Right lobe of liver (tissue), 4 donors: ENCODE measurements around the gene CLNK.

ENCODE experiments used
- POLR2A ChIP-seq: fragments of 450-650 bp; IDR thresholded peaks from one replicate; pipeline ENCODE4 v1.6.1; 2017; ENCODE audit warnings: antibody characterized with exemption, mild to moderate bottlenecking
- TF ChIP-seq, protein P1 (sequence below), 4 donors: fragments of 200-600 bp in 3 of 4; fragments of 450-650 bp in 1 of 4; IDR thresholded peaks; one replicate each; pipeline versions ENCODE4 v1.5.1 to v1.8.0; 2016 to 2022; ENCODE audit warnings: antibody characterized with exemption in 4 of 4, mild to moderate bottlenecking in 2 of 4
- donor health status: DM: no; HTN: no; CAD: no.
- donor health status: DM: no; HTN: no; CAD: no.
- donor health status: DM: no; HTN: yes; CAD: no.

DNA sequence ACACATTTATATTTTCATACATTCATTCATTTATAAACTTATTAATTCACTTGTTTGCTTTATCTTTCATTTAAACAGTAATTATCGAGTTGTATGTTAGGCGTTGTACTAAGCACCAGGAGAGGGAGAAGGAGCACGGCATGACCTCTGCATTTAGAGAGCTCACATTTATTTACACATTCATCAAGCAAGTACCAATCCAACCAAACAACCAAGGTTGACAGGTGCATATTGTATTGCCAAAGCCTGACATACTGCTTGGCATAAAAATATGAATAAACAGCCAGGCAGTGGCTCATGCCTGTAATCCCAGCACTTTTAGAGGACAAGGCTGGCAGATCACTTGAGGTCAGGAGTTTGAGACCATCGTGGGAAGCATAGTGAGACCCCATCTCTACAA is 37.0 kb upstream of the CLNK start:
- TF ChIP-seq, protein P1, sequence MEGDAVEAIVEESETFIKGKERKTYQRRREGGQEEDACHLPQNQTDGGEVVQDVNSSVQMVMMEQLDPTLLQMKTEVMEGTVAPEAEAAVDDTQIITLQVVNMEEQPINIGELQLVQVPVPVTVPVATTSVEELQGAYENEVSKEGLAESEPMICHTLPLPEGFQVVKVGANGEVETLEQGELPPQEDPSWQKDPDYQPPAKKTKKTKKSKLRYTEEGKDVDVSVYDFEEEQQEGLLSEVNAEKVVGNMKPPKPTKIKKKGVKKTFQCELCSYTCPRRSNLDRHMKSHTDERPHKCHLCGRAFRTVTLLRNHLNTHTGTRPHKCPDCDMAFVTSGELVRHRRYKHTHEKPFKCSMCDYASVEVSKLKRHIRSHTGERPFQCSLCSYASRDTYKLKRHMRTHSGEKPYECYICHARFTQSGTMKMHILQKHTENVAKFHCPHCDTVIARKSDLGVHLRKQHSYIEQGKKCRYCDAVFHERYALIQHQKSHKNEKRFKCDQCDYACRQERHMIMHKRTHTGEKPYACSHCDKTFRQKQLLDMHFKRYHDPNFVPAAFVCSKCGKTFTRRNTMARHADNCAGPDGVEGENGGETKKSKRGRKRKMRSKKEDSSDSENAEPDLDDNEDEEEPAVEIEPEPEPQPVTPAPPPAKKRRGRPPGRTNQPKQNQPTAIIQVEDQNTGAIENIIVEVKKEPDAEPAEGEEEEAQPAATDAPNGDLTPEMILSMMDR (IDR thresholded peaks at IDR 0.05): no peak
- TF ChIP-seq POLR2A: no peak
